NCI-H524 (cell line): ENCODE data around the gene WWC2.
A peak's percentile ranks its signal among the peaks of the same experiment; 100 is the strongest.
"Not testable (repeated sequence)": the region's sequence is repeated elsewhere in the genome, so short reads cannot be mapped to it uniquely, and the experiment has no call there.

Source experiments
- DNase-seq, 2 experiments: peaks; one replicate each; lab custom pipeline; 2025; lab: John Stamatoyannopoulos, UW

The WWC2 gene

GRCh38 chr4:183172881-183173280 lies 73.8 kb downstream of the WWC2 start:
- DNase-seq = no peak

DNA sequence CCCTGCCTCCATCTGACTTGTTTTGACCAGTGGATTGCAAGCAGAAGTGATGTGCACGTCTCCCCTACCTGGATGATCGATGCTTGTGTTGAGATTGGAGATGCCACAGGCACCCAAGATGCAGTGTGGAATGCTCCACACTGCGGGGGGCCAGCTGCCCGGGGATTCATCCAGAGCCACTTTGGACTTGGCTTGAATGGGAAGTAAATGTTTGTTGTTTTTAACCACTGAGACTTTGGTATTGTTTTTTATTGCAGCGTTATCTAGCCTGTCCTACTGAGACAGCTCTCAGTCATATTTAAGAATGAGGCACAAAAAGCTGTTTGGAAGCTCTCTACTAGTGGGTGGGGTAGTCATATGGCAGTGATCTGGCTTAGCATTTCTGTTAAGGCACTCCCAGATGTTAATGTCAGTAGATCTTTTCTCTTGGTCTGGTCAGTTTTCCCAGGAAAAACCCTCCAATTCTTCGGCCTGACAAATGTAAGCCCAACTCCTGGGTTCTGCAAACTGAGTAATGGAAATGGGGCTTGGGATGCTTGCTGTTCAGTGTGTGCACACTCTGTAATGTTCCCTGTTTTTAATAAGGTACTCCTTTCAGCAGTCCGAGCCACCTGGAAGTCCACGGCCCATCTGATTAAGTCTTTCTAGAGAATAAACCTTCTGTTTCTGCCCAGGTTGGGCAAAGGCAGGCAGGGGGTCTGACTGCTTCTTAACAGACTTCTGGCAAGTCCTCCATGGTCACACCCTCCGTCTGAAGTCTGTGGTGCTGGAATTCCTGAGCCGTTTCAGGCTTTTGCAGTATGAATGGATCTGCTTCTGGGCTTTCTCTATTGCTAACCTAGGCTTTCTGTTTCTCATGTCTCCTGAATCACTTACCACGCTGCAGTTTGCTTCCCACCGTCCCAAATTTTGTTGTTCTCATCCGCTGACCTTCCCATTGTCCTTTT lies 74.8 kb downstream of the WWC2 start:
- peak in 1 of 2 experiments; percentile 33 for DNase-seq

GRCh38 chr4:183175631-183176232 lies 76.7 kb downstream of the WWC2 start:
- no peak for DNase-seq

DNA sequence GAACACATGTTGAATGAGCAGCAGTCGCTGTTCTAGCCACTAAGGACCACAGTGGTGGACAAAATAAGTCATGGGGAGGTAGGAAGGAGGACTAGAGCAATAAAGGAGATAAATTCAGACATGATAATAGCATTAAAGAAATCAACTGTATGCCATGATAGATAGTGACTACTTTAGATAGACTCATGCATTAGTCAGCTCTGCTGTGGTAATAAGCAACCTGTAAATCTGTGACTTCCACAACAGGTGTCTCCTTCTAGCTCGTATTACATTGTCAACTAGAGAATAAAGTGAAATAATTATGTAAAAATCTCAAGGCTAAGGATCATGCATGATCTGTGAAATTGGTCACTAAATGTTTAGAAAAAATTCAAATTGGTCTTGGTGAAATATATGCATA lies 77.9 kb downstream of the WWC2 start:
- no peak for DNase-seq

GRCh38 chr4:183178201-183178600 lies 79.1 kb downstream of the WWC2 start:
- DNase-seq = no peak

GRCh38 chr4:183180096-183180495 lies 81.0 kb downstream of the WWC2 start:
- DNase-seq = no peak

DNA sequence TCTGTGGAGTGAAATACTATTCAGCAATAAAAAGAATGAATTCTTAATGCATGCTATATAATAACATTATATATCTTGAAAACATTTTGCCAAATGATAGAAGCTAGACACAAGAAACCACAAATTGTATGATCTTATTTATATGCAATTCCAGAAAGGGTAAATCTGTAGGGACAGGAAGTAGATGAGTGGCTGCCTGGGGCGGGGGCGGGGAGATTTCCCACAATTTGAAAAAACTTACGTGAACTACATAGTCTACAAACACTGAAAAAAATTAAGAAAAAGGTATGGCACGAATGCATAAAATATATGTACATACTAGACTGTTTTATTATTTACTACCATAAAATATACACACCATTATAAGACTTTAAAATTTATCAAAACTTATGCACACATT lies 81.6 kb downstream of the WWC2 start:
- DNase-seq = no peak

- peak in 1 of 2 experiments; percentile 18 for DNase-seq
These were observed 82.0 kb downstream of the WWC2 start for GRCh38 chr4:183181081-183181480.

DNA sequence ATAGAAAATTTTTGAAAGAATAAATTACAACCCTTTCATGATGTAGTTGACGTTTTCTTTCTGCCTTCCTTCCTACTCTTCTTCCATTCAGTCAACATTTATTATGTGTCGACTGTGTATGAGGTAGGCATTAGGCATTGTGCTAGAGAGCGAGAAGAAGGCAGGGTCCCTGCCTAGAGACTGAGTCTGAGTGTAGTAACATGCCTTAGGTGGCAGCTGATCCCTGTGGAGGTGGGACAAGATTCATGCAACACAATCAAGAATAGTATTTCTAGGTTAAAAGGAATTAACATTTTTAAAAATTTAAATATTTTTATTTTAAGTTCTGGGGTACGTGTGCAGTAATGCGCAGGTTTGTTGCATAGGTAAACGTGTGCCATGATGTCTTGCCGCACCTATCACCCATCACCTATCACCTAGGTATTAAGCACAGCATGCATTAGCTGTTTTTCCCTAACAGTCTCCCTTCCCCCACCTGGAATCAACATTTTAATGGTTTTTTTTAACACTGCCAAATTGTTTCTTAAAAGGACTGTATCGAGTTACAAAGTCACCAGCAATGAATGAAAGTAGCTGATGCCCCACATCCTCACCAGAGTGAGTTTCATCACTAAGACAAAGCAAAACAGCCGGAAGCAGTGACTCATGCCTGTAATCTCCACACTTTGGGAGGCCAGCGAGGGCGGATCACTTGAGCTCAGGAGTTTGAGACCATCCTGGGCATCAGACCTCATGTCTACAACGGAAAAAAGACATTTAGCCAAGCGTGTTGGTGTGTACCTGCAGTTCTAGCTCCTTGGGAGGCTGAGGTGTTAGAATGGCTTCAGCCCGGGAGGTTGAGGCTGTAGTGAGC lies 84.0 kb downstream of the WWC2 start:
- peak in 1 of 2 experiments; percentile 57 for DNase-seq

GRCh38 chr4:183183906-183184535 lies 85.0 kb downstream of the WWC2 start:
- no peak for DNase-seq

GRCh38 chr4:183185018-183185417 lies 86.0 kb downstream of the WWC2 start:
- no peak for DNase-seq

GRCh38 chr4:183185559-183185958 lies 86.5 kb downstream of the WWC2 start:
- no peak for DNase-seq

DNA sequence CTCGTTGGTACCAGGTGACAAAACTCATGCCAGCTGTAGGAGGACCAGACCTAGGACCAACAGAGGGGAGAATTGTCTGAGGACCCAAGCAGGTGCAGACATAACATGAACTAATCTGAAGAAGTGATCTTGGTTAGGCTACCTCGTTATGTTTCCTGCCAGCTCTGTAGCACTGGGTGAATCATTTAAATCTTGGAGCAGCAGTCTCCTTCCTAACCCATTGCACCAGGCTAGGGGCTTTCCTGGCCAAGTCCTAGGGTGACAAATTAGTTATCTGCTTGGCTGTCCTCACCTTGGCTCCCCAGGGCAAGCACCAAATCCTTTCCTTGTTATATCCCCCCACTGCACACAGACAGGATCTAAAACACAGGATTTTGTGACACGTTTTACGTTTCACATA lies 87.8 kb downstream of the WWC2 start:
- DNase-seq = no peak

DNA sequence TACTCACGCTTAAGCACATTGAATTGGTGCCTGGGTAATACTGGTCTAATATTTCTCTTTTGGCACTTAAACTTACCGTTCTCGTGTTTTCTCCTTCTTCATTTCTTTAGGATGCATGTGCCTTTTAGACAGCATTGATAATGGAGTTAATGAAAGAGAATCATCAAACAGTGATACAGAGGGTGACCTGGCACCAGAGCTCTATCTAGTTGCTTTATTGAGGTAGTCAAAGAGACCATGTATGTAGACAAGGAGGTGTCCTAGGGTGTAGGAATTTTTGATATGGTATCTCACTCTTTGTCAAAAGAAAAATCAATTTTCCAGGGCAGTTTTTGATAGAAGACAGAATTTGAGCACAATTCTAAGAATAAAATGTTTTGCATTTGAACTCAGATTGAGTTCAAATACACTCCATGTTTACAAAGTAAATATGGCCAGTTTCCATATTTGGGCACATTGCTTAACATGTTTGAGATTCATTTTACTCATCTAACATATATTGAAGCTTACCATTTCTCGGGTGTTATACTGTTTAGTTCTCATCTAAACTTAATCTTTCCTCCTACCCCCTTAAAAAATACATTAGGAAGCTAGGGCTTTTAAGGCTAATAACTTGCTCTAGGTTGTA lies 92.0 kb downstream of the WWC2 start:
- DNase-seq = no peak

DNA sequence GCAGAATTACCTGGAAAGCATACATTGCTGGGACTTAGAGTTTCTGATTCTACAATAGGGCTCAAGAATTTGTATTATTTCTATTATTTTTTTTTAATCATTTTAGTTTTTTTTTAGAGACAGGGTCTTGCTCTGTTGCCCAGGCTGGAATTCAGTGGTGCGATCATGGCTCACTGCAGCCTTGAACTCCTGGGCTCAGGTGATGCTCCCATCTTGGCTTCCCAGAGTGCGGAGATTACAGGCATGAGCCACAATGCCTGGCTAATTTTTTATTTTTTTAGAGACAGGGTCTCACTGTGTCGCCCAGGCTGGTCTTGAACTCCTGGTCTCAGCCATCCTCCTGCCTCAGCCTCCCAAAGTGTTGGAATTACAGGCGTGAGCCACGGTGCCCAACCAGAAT lies 92.6 kb downstream of the WWC2 start:
- no peak for DNase-seq

- DNase-seq = no peak
These were observed 93.5 kb downstream of the WWC2 start for GRCh38 chr4:183192571-183192970.

GRCh38 chr4:183193730-183194338 lies 94.8 kb downstream of the WWC2 start:
- DNase-seq = not testable (repeated sequence)

DNA sequence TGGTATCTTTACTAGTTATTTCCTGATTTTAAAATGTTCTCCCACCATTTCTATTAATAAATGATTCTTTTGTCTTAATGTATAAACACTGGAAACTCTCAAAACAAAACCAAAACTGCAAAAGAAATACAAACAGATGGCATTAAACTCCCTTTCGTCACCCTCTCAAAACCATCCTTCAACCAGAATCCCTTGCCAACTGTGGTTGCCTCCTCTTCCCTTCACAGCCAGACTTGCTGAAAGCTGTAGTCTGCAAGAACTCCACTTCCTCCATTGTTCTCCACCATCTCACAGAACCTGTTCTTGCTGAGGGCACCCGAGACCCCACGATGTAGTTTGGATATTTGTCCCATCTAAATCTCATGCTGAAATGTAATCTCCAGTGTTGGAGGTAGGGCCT lies 96.5 kb downstream of the WWC2 start:
- no peak for DNase-seq

DNA sequence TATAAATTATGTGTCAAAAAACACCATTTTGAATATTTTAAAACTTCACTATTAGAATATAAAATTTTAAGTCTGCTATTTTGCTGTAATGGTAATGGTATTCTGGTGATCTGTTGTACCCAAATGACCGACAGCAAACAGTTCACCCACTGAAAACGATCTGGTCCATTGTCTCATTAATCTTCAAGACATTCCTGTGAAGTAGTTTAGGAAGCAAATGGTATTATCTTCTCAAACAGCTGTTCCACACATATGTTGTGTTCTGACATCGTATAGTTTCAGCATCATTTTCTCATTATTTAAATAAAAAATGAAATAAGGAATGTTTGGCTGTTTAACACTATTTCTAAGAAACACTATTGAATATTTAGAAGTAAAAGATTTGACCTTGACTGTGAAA lies 98.1 kb downstream of the WWC2 start:
- peak in 1 of 2 experiments; percentile 49 for DNase-seq

DNA sequence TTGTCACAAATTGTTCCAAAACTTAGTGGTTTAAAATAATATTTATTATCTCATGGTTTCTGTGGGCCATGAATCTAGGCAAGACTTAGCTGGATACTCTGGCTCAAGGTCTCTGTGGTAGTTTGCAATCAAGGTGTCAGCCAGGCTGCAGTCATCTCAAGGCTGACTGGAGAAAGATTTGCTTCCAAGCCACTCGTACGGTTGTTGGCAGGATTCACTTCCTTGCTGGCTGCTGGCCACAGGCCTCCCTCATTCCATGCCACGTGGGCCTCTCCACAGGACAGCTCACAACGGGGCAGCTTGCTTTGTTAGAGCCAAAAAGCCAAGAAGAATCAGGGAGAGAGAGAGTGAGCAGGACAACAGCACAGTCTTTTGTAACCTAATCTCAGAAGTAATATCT lies 101.4 kb downstream of the WWC2 start:
- DNase-seq = no peak

- DNase-seq = no peak
These were observed 102.3 kb downstream of the WWC2 start for GRCh38 chr4:183201331-183201730.
